Measurements from ENCODE around the gene TMEM129.

Gene TMEM129

GRCh38 chr4:1758306-1759121 is 37.4 kb upstream of the TMEM129 start:
- DNase-seq (ENCODE audit: low read depth): no peak

DNA sequence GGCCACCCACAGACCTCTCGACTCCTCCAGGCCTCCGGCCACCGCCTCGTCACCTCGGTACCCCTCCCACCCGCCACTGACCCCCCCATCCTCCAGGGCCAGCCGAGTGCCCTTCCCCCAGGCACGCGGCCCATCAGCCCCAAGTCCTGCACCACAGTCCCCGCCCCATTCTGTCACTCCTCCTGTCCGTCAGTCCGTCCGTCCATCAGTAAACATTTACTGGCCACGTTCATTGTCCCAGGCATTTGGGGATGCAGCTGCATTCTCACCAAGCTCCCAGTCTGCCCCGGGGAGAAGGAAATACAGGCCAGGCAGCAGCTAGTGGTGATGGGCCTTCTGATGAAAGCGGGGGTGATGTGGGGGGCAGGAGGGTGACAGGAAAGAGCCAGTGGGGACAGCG is 36.7 kb upstream of the TMEM129 start:
- no peak for DNase-seq (ENCODE audit: low read depth)

GRCh38 chr4:1756893-1757779 is 36.0 kb upstream of the TMEM129 start:
- DNase-seq (ENCODE audit: low read depth): no peak

DNA sequence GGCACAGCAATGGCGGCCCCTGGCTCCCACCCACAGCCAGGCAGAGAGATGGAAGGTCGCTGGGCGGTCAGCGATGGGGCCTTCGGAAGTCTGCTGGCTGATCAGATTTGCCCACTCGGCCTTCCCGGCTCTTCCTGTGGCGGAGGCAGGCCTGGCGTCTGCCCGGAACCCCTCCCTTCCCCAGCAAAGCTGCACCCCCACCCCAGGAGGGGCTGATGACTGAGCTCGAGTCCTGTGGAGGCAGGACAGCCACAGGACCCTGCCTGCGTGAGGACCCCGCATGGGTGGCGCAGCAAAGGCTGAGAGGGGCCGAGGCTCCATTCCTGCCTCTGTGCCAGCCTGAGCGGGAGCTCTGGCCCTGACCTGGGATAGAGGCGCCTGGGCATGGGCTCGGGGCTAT is 35.0 kb upstream of the TMEM129 start:
- no peak for DNase-seq (ENCODE audit: low read depth)

GRCh38 chr4:1755297-1755696 is 34.2 kb upstream of the TMEM129 start:
- DNase-seq (ENCODE audit: low read depth): no peak

DNA sequence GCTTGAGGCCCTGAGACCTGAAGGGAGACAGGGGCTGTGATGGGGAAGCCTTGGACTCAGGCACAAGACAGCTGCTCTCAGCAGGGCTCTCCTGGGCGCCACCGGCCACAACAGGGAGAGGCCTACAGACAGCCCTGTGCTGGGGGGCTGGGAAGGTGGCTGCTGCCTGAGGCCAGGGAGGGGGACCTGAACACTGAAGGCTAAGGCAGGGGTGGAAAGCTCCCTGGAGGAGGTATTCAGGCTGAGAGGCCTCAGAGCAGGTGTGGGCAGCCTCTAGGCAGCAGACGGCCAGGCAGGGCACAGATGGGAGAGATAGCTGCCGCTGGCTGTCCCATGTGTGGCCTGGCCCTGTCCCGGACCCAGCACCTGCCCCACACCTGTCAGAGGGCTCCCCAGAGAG is 33.2 kb upstream of the TMEM129 start:
- DNase-seq (ENCODE audit: low read depth): no peak

DNA sequence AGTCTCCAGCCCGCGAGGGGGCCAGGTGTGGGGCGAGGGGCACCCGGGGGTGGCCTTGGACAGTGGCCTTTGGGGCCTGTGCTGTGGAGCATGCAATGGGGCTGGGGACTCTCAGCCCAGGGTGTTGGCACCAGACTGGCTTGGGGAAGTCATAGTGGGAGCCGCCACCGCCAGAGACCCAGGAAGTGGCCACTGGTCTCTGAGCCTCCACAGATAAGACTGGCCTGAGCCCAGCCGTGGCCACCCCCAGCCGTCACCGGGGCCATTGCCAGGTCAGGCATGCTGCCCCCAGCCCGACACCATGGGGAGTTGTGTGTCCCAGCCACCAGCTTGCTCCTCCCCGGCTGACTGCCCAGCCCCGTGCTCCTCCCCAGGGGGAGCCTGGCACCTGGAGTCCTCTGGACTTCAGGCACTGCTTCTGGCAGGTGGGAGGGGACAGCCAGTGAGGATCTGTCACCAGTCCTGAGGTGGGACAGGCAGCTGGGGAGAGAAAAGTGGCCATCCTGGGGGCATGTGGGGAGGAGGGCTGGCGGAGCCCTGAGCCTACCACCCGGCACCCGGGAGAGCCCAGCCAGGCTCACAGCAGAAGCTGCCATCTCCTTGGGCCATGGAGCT is 32.7 kb upstream of the TMEM129 start:
- no peak for DNase-seq (ENCODE audit: low read depth)

GRCh38 chr4:1753294-1753696 is 32.2 kb upstream of the TMEM129 start:
- DNase-seq (ENCODE audit: low read depth): no peak

GRCh38 chr4:1752284-1753041 is 31.3 kb upstream of the TMEM129 start:
- DNase-seq (ENCODE audit: low read depth): no peak

GRCh38 chr4:1751919-1752283 is 30.8 kb upstream of the TMEM129 start:
- no peak for DNase-seq (ENCODE audit: low read depth)

DNA sequence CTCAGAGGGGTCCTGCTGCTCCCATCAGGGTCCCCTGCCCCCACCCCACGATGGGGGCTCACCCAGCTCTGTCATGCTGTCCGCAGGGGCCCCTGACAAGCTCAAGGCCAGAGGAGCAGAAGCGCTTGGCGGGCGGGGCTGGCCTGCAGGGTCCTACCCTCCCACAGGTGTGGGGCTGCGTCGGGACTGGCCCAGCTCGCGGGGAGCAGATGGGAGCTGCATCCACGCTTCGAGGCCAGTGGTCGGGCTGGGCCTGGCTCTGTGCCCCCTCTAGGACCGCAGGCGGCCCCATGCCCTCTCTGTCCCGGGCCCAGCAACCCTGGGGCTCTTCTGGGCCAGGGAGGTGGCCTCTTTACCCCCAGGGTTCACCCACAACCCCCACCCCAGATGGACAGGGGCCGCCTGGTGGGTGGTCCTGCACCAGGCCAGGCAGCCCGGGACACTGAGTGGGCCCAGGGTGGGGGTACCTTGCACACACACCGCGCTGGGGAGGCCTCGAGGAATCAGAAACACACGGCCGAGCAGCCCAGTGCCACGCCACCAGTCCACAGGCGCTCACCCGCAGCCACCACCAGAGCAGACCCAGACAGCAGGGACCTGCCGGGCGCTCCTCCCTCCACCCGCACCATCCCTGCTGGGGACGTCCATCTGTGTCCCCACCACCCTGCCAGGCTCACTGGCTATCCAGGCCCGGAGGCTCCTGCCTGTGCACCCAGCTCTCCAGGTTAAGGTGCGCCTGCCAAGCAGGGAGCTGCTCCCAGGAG is 30.2 kb upstream of the TMEM129 start:
- no peak for DNase-seq (ENCODE audit: low read depth)

- no peak for DNase-seq (ENCODE audit: low read depth)
These were observed 29.4 kb upstream of the TMEM129 start for GRCh38 chr4:1750381-1751154.

- DNase-seq (ENCODE audit: low read depth): no peak
These were observed 28.7 kb upstream of the TMEM129 start for GRCh38 chr4:1749826-1750225.

- DNase-seq (ENCODE audit: low read depth): no peak
These were observed 28.2 kb upstream of the TMEM129 start for GRCh38 chr4:1749370-1749769.

GRCh38 chr4:1748465-1748995 is 27.4 kb upstream of the TMEM129 start:
- no peak for DNase-seq (ENCODE audit: low read depth)

DNA sequence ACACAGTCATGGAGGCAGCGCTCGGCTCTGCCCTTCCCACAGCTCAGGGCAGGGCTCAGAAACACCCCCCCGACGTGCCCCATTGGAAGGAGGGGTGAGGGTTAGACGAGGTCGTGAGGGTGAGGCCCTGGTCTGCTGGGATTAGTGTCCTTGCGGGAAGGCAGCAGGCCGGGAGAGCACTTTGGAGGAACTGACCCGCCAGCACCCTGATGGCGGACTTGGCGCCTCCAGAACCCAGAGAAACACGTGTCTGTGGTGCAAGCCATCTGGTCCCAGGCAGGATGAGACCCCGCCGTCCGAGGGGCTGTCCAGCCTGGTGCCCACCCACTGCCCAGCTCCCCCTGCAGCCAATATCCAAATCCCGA is 26.5 kb upstream of the TMEM129 start:
- DNase-seq (ENCODE audit: low read depth): no peak

GRCh38 chr4:1746919-1747602 is 25.9 kb upstream of the TMEM129 start:
- DNase-seq (ENCODE audit: low read depth): no peak

DNA sequence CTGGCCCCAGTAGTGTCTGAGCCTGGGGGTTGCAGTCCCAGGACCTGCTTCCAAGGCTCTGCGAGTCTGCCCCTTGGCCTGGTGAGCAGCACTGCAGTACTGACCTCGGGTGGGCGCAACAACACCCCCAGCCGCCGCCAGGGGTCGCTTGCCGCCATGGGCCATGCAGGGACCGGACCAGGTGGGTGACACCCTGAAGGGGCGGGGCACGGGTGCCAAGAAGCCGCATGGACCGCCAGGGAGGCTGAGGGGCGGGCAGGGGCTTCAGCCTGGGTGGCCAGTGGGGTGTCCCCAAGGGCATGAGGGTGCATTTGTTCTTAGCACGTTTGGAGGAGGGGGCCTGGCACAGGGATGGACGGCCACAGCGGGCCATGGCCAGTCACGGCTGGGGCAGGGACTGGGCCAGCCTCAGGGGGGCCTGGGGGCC is 25.2 kb upstream of the TMEM129 start:
- DNase-seq (ENCODE audit: low read depth): no peak

DNA sequence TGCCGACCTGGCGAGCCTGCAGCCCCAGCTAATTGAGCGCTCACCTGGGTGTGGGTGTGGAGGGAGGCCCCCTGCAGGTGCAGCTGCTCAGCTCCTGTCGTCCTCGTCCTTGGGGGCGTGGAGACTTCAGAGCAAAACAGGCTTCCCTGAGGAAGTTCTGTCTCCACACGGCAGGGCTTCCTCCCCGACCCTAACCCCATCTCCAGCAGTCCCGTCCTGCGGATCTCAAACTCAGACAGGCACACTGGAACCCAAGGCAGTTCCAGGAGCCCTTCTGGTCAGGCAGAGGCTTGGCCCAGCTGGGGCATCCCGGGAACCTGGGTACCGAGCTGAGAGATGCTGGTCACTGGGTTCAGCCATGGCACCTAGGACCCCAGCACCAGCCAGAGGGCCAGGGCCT is 24.6 kb upstream of the TMEM129 start:
- DNase-seq (ENCODE audit: low read depth): no peak

DNA sequence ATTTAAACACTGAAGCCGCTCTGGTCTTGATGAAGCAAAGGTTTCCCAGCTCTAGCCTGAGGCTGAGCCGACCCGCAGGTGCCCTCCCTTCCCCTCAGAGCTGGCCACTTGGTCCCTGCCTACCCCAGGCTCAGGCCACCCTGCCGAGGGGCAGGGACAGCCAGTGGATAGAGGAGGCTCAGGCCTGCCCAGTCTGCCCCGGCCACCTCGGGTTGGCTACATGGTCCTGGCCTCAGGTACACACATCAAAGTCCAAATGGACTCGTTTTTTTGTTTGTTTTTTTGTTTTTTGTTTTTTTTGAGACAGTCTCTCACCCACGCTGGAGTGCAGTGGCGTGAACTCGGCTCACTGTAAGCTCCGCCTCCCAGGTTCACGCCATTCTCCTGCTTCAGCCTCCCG is 24.0 kb upstream of the TMEM129 start:
- no peak for DNase-seq (ENCODE audit: low read depth)
